CD4-positive, alpha-beta memory T cell (primary cell): Measurements from ENCODE around the gene CATSPERZ. TPM values are rescaled to one million over a fixed set of nuclear protein-coding genes. Genes with fewer than 3 reads are reported as not detected.

Experiments used
- CTCF ChIA-PET: fragments of 350-600 bp; sonication (Branson Sonifier 250); formaldehyde crosslinking; loops from one replicate; lab custom pipeline; 2021; ENCODE audit warnings: inconsistent platforms; ENCODE audit not compliant: partially characterized antibody; lab: Charles Lee
- POLR2A ChIA-PET: fragments of 350-600 bp; sonication (Branson Sonifier 250); formaldehyde crosslinking; loops from one replicate; lab custom pipeline; 2021; ENCODE audit not compliant: partially characterized antibody; lab: Charles Lee
- DNase-seq, 5 donors: peaks; one replicate each; pipeline versions ENCODE4 v3.0.0 to v3.0.0-alpha.2; 2020 to 2022; ENCODE audit warnings: mixed read lengths in 1 of 5
- H3K27ac ChIP-seq: one replicate; pipeline ENCODE4 v1.7.0; 2013; ENCODE audit warnings: low read depth, low read length
- H3K27me3 ChIP-seq: 2 replicates; pipeline ENCODE4 v1.7.0; 2013; ENCODE audit warnings: mild to moderate bottlenecking, low read length, moderate library complexity; ENCODE audit not compliant: insufficient read depth
- H3K36me3 ChIP-seq: 2 replicates; pipeline ENCODE4 v1.7.0; 2013; ENCODE audit warnings: mild to moderate bottlenecking, low read length, moderate library complexity; ENCODE audit not compliant: insufficient read depth
- H3K4me1 ChIP-seq: 2 replicates; pipeline ENCODE4 v1.7.0; 2013; ENCODE audit warnings: mild to moderate bottlenecking, low read length, moderate library complexity; ENCODE audit not compliant: insufficient read depth
- H3K4me3 ChIP-seq, 2 donors: one replicate each; pipeline ENCODE4 v1.7.0; 2013; ENCODE audit warnings: low read length in 2 of 2, mild to moderate bottlenecking in 1 of 2
- H3K9me3 ChIP-seq, 2 donors: one replicate each; pipeline ENCODE4 v1.7.0; 2013; ENCODE audit warnings: low read length in 2 of 2, control low read depth in 1 of 2; ENCODE audit not compliant: control insufficient read depth in 1 of 2
- H3K27ac Mint-ChIP-seq, 7 donors: one replicate each; pipeline ENCODE4 v1.8.0; 2020 to 2021; ENCODE audit warnings: mixed read lengths in 7 of 7, mild to moderate bottlenecking in 6 of 7, inconsistent platforms in 3 of 7, moderate library complexity in 3 of 7
- H3K27me3 Mint-ChIP-seq, 2 donors: one replicate each; pipeline ENCODE4 v1.8.0; 2020 to 2021; ENCODE audit warnings: mixed read lengths in 2 of 2
- H3K36me3 Mint-ChIP-seq, 2 donors: one replicate each; pipeline ENCODE4 v1.8.0; 2020 to 2021; ENCODE audit warnings: mixed read lengths in 2 of 2, inconsistent platforms in 1 of 2, mild to moderate bottlenecking in 1 of 2
- H3K4me1 Mint-ChIP-seq, 4 donors: one replicate each; pipeline ENCODE4 v1.8.0; 2020 to 2021; ENCODE audit warnings: mixed read lengths in 4 of 4, mild to moderate bottlenecking in 1 of 4
- H3K4me3 Mint-ChIP-seq, 8 donors: one replicate each; pipeline ENCODE4 v1.8.0; 2020 to 2021; ENCODE audit warnings: mixed read lengths in 8 of 8, mild to moderate bottlenecking in 7 of 8, moderate library complexity in 6 of 8, inconsistent platforms in 3 of 8
- H3K9me3 Mint-ChIP-seq, 8 donors: one replicate each; pipeline ENCODE4 v1.8.0; 2020 to 2021; ENCODE audit warnings: mixed read lengths in 8 of 8, mild to moderate bottlenecking in 5 of 8, inconsistent platforms in 3 of 8, moderate library complexity in 1 of 8
- intact Hi-C: fragments of 100-400 bp; cut with micrococcal nuclease; formaldehyde crosslinking; loops from one replicate; pipeline ENCODE4 v1.15.1; 2023
- microRNA-seq: library from miRNA; unstranded; fragments of <30 nt; microRNA quantifications from one replicate; pipeline ENCODE4 v1.2.0, GENCODE V29; 2021; ENCODE audit warnings: borderline replicate concordance, borderline number of aligned reads, borderline microRNAs expressed, mixed read lengths
- polyA plus RNA-seq, 2 donors: library from polyadenylated mRNA; unstranded; fragments of 300-500 nt; fragmentation: Illumina TruSeq; gene quantifications; one replicate each; pipeline ENCODE4 v1.2.3, GENCODE V29; 2021
- total RNA-seq, 2 experiments: library from RNA; stranded (reverse); gene quantifications; one replicate each; pipeline ENCODE4 v1.2.3, GENCODE V29; 2021

The CATSPERZ gene
- total and polyA plus RNA-seq, 4 experiments from 2014 or later = not detected

GRCh38 chr11:64352099-64352994, 52.2 kb downstream of the CATSPERZ start:
- peaks cover 0 to 17% of the 10 kb centered on the region in 2 donors for H3K36me3 Mint-ChIP-seq
- H3K4me3 ChIP-seq = no peak overlapping the region
- intact Hi-C loops = no loop called here
- H3K4me3 Mint-ChIP-seq = no peak overlapping the region
- H3K4me1 Mint-ChIP-seq = peaks cover 0 to 6% (median 4%) of the 10 kb centered on the region in 4 donors
- no peaks in the 10 kb centered on the region for H3K27me3 ChIP-seq
- ChIA-PET POLR2A (interaction anchor here (0.8 to 1.2 kb wide), 4 partner anchors 12 to 48 kb away, joined by 3 to 4 read pairs (median 3); partner anchors contain the start of genes CCDC88B, PRDX5 and TRMT112), CTCF (interaction anchor here (1.4 to 4.3 kb wide), 2 partner anchors 10 to 34 kb away, joined by 4 to 21 read pairs; partner anchors contain the start of genes PRDX5 and TRMT112)
- no peak overlapping the region for H3K27ac Mint-ChIP-seq
- DNase-seq = no peak
- H3K36me3 ChIP-seq = peaks cover 6% of the 10 kb centered on the region
- H3K27me3 Mint-ChIP-seq = no peaks in the 10 kb centered on the region
- H3K9me3 ChIP-seq = no peaks in the 10 kb centered on the region
- no peak overlapping the region for H3K27ac ChIP-seq
- H3K9me3 Mint-ChIP-seq = no peaks in the 10 kb centered on the region
- peaks cover 2% of the 10 kb centered on the region for H3K4me1 ChIP-seq

- Mint-ChIP-seq H3K27ac (no peak overlapping the region), H3K36me3 (peaks cover 0 to 14% of the 10 kb centered on the region in 2 donors), H3K27me3 (no peaks in the 10 kb centered on the region), H3K9me3 (no peaks in the 10 kb centered on the region), H3K4me3 (no peak overlapping the region), H3K4me1 (peaks cover 5 to 13% (median 9%) of the 10 kb centered on the region in 4 donors)
- no peak overlapping the region for H3K27ac ChIP-seq
- no peaks in the 10 kb centered on the region for H3K27me3 ChIP-seq
- POLR2A ChIA-PET = interaction anchor here (0.6 to 1.2 kb wide), 4 partner anchors 13 to 48 kb away, joined by 3 to 4 read pairs (median 3); partner anchors contain the start of genes CCDC88B, PRDX5 and TRMT112
- peaks cover 10% of the 10 kb centered on the region for H3K4me1 ChIP-seq
- intact Hi-C loops = no loop called here
- no peaks in the 10 kb centered on the region for H3K9me3 ChIP-seq
- no peak overlapping the region for H3K4me3 ChIP-seq
- H3K36me3 ChIP-seq = peaks cover 5% of the 10 kb centered on the region
- CTCF ChIA-PET = interaction anchor here (1.4 to 4.3 kb wide), 2 partner anchors 11 to 35 kb away, joined by 4 to 21 read pairs; partner anchors contain the start of genes PRDX5 and TRMT112
- DNase-seq = no peak
Observed at GRCh38 chr11:64352995-64353714, 53.0 kb downstream of the CATSPERZ start.

GRCh38 chr11:64353715-64354506, 53.8 kb downstream of the CATSPERZ start:
- ChIA-PET CTCF (interaction anchor here (1.8 to 4.3 kb wide), 2 partner anchors 36 to 51 kb away, joined by 3 to 21 read pairs; partner anchors contain the start of genes PRDX5 and TRMT112), POLR2A (interaction anchor here (0.8 to 7.7 kb wide), 2 partner anchors 37 to 49 kb away, joined by 3 to 69 read pairs; partner anchors contain the start of genes PRDX5 and TRMT112)
- Histone ChIP-seq H3K36me3 (peaks cover 3% of the 10 kb centered on the region), H3K4me1 (peaks cover 17% of the 10 kb centered on the region), H3K4me3 (no peak overlapping the region), H3K27me3 (no peaks in the 10 kb centered on the region), H3K9me3 (no peaks in the 10 kb centered on the region), H3K27ac (no peak overlapping the region)
- no peak overlapping the region for H3K27ac Mint-ChIP-seq
- H3K9me3 Mint-ChIP-seq = no peaks in the 10 kb centered on the region
- H3K36me3 Mint-ChIP-seq = peaks cover 0 to 14% of the 10 kb centered on the region in 2 donors
- H3K27me3 Mint-ChIP-seq = no peaks in the 10 kb centered on the region
- no peak for DNase-seq
- H3K4me1 Mint-ChIP-seq = peaks cover 6 to 16% (median 11%) of the 10 kb centered on the region in 4 donors
- H3K4me3 Mint-ChIP-seq = no peak overlapping the region
- intact Hi-C loops = no loop called here

Small RNAs within 50 kb of the gene (microRNA-seq; reads per million reads assigned to microRNA genes)
- not detected for gene MIR7155

Other genes starting within 250 kb of the CATSPERZ start
- gene MACROD1, start 134.2 kb upstream of the CATSPERZ start, total RNA-seq = 1 to 10 TPM; 8.1 to 8.7 TPM
- gene MACROD1, start 134.2 kb upstream of the CATSPERZ start, polyA plus RNA-seq = 1 to 10 TPM; 5.0 to 6.5 TPM
- 100 to 1,000 TPM in 1 of 2 experiments, 10 to 100 TPM in 1; 97.4 to 106 TPM for gene STIP1, start 114.2 kb upstream of the CATSPERZ start, total RNA-seq
- gene STIP1, start 114.2 kb upstream of the CATSPERZ start, polyA plus RNA-seq = 10 to 100 TPM; 37.1 to 98.8 TPM
- 100 to 1,000 TPM; 149 to 152 TPM for gene FERMT3, start 93.6 kb upstream of the CATSPERZ start, total RNA-seq
- gene FERMT3, start 93.6 kb upstream of the CATSPERZ start, polyA plus RNA-seq = 100 to 1,000 TPM; 198 to 202 TPM
- gene TRPT1, start 74.2 kb upstream of the CATSPERZ start, total RNA-seq = 10 to 100 TPM; 37.6 to 42.1 TPM
- gene TRPT1, start 74.2 kb upstream of the CATSPERZ start, polyA plus RNA-seq = 10 to 100 TPM; 31.1 to 35.3 TPM
- 100 to 1,000 TPM in 1 of 2 experiments, 10 to 100 TPM in 1; 83.9 to 101 TPM for gene NUDT22, start 74.1 kb upstream of the CATSPERZ start, total RNA-seq
- 10 to 100 TPM; 38.1 to 69.6 TPM for gene NUDT22, start 74.1 kb upstream of the CATSPERZ start, polyA plus RNA-seq
- 10 to 100 TPM; 60.6 to 64.5 TPM for gene DNAJC4, start 69.8 kb upstream of the CATSPERZ start, total RNA-seq
- 10 to 100 TPM; 15.6 to 23.6 TPM for gene DNAJC4, start 69.8 kb upstream of the CATSPERZ start, polyA plus RNA-seq
- 10 to 100 TPM; 96.8 to 97.3 TPM for gene VEGFB, start 65.8 kb upstream of the CATSPERZ start, total RNA-seq
- gene VEGFB, start 65.8 kb upstream of the CATSPERZ start, polyA plus RNA-seq = 10 to 100 TPM in 1 of 2 donors, 1 to 10 TPM in 1; 2.3 to 22.2 TPM
- gene FKBP2, start 59.3 kb upstream of the CATSPERZ start, total RNA-seq = 10 to 100 TPM; 41.4 to 46.4 TPM
- gene FKBP2, start 59.3 kb upstream of the CATSPERZ start, polyA plus RNA-seq = 100 to 1,000 TPM; 106 to 107 TPM
- 10 to 100 TPM; 32.2 to 38.4 TPM for gene PPP1R14B, start 53.4 kb upstream of the CATSPERZ start, total RNA-seq
- 10 to 100 TPM; 52.1 to 83.5 TPM for gene PPP1R14B, start 53.4 kb upstream of the CATSPERZ start, polyA plus RNA-seq
- 10 to 100 TPM; 10.8 to 11.9 TPM for gene PLCB3, start 48.8 kb upstream of the CATSPERZ start, total RNA-seq
- under 1 TPM in 1 of 2 donors, not detected in 1; 0.71 TPM for gene PLCB3, start 48.8 kb upstream of the CATSPERZ start, polyA plus RNA-seq
- gene BAD, start 15.7 kb upstream of the CATSPERZ start, total RNA-seq = 10 to 100 TPM; 23.1 to 26.2 TPM
- gene BAD, start 15.7 kb upstream of the CATSPERZ start, polyA plus RNA-seq = 10 to 100 TPM; 48.2 to 70.1 TPM
- 10 to 100 TPM; 30.6 to 34.7 TPM for gene GPR137, start 14.5 kb upstream of the CATSPERZ start, total RNA-seq
- 10 to 100 TPM in 1 of 2 donors, 1 to 10 TPM in 1; 6.8 to 11.2 TPM for gene GPR137, start 14.5 kb upstream of the CATSPERZ start, polyA plus RNA-seq
- not detected for gene KCNK4, start 9.1 kb upstream of the CATSPERZ start, total RNA-seq
- not detected for gene KCNK4, start 9.1 kb upstream of the CATSPERZ start, polyA plus RNA-seq
- gene ESRRA, start 5.2 kb downstream of the CATSPERZ start, total RNA-seq = 10 to 100 TPM; 29.5 to 31.9 TPM
- 10 to 100 TPM in 1 of 2 donors, 1 to 10 TPM in 1; 4.4 to 12.4 TPM for gene ESRRA, start 5.2 kb downstream of the CATSPERZ start, polyA plus RNA-seq
- gene TRMT112, start 17.2 kb downstream of the CATSPERZ start, total RNA-seq = 100 to 1,000 TPM; 171 to 174 TPM
- 100 to 1,000 TPM; 413 to 516 TPM for gene TRMT112, start 17.2 kb downstream of the CATSPERZ start, polyA plus RNA-seq
- 10 to 100 TPM; 57.6 to 58.7 TPM for gene PRDX5, start 17.8 kb downstream of the CATSPERZ start, total RNA-seq
- gene PRDX5, start 17.8 kb downstream of the CATSPERZ start, polyA plus RNA-seq = 100 to 1,000 TPM; 164 to 251 TPM
- 10 to 100 TPM; 68.3 to 73.0 TPM for gene CCDC88B, start 39.8 kb downstream of the CATSPERZ start, total RNA-seq
- gene CCDC88B, start 39.8 kb downstream of the CATSPERZ start, polyA plus RNA-seq = 10 to 100 TPM in 1 of 2 donors, 1 to 10 TPM in 1; 6.8 to 39.5 TPM
- 10 to 100 TPM; 33.9 to 38.7 TPM for gene RPS6KA4, start 58.8 kb downstream of the CATSPERZ start, total RNA-seq
- gene RPS6KA4, start 58.8 kb downstream of the CATSPERZ start, polyA plus RNA-seq = 10 to 100 TPM in 1 of 2 donors, 1 to 10 TPM in 1; 6.7 to 12.5 TPM